Dedifferentiated amniotic fluid mesenchymal stem cell (primary cell): Measurements from ENCODE around the gene RNF207.

Source experiments
- DNase-seq: peaks from one replicate; pipeline ENCODE4 v3.0.0-alpha.2; 2016; ENCODE audit errors: extremely low spot score

Gene RNF207

DNA sequence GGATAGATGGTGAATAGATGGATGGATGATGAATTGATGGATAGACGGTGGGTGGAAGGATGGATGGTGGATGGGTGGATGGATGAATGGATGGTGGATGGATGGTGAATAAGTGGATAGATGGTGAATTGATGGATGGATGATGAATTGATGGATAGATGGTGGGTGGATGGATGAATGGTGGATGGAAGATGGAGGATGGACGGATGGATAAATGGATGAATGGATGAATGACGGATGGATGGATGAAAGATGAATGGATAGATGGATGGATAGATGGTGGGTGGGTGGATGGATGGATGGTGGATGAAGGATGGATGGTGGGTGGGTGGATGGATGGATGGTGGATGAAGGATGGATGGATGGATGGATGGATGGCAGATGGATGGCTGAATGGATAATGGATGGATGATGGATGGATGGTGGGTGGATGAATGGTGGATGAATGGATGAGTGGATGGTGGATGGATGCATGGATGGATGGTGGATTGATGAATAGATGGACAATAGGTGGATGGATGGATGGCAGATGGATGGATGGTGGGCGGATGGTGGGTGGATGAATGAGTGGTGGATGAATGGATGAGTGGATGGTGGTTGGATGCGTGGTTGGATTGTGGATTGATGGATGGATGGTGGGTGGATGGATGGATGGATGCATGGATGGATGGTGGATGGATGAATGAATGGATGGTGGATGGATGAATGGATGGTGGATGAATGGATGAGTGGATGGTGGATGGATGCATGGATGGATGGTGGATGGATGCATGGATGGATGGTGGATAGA lies 31.1 kb upstream of the RNF207 start:
- DNase-seq = no peak

GRCh38 chr1:6175411-6175828 lies 30.5 kb upstream of the RNF207 start:
- DNase-seq = no peak

DNA sequence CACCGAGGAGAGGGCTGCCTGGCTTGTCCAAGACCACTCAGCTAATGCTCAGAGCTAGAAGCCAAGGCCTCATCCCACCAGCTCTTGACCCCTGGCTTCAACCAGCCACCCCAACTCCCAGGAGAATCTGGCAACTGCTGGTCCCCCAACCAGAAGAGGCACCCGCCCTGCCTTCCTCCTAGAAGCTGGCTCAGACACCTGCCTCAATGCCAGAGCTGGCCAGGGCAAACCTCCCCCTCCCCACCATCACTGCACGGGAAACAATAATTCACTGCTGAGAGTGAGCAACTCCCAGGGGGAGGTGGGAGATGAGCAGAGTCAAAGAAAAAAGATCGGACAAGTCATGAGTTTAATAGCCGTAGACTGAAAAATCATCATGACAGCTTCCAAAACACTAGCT lies 29.1 kb upstream of the RNF207 start:
- no peak for DNase-seq

GRCh38 chr1:6177681-6178380 lies 28.1 kb upstream of the RNF207 start:
- DNase-seq = no peak

DNA sequence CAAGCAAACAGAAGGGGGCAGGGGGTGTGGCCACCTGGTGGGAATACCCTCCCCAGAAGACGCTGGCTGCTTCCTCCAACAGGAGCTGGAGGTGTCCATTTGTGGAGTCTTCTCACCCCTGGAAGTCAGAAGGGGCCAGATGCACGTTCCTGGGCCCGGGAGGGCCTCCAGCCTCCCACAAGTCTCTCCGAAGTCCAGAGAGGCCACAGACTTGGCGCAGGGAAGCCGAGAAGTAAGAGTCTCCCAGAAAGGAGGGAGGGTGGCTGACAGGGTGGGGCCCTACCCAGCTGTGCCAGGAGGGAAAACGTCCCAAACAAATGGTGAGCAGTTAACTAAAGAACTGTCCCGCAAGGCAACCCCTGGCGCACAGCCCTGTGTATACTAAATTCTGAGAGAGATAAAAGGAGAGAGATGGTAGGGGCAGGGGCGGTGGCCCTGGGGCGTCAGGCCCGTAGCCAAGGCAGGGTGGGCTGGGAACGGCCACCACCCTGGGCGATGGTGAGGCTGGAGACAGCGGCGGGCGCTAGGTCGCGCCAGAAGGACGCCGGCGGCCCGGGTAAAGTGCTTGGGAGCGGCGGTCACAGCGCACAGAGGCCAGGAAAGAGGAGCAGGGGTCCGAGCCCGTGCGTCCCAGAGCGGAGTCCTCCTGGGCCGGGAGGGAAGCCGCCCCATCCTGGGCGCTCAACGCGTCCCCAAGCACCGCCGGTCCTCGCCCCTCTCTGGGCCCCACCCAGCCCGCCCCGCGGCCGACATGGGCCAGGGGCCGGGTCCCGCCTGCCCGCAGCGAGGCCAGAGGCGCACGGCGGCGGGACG lies 27.0 kb upstream of the RNF207 start:
- DNase-seq = no peak

DNA sequence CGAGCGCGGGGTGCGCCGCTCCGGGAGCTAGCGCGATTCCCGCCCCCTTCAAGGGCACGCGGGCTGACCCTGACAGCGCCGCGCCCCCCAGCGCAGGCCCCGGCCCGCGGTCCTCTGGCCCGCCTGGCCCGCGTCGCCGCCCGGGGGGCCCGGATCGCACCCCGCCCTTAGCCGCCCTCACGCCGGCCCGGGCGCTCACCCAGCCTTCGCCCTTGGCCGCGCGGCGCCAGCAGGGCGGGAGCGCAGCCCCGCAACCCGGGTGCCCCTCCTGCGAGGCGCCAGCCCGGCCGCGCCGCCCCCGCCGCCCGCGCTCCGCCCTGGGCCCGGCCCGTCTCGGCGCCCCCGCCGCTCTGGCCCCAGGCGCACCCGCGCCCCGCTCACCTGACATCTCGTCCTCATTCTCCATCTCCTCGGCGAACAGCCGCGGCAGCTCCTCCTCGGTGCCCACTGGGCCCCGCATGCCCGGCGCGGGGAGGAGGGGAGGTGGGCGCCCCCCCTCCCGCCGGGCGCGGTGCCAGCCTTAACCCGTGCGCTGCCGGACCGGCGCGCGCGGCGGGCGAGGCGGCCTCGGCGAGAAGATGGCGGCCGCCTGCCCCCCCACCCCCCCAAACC lies 26.2 kb upstream of the RNF207 start:
- DNase-seq = no peak

- no peak for DNase-seq
Measured at GRCh38 chr1:6180268-6180706, 25.6 kb upstream of the RNF207 start, which contains the start of gene CHD5. CHD5 (minus strand) TSS chr1:6180321; CDS start chr1:6180023, 298 bp downstream.

DNA sequence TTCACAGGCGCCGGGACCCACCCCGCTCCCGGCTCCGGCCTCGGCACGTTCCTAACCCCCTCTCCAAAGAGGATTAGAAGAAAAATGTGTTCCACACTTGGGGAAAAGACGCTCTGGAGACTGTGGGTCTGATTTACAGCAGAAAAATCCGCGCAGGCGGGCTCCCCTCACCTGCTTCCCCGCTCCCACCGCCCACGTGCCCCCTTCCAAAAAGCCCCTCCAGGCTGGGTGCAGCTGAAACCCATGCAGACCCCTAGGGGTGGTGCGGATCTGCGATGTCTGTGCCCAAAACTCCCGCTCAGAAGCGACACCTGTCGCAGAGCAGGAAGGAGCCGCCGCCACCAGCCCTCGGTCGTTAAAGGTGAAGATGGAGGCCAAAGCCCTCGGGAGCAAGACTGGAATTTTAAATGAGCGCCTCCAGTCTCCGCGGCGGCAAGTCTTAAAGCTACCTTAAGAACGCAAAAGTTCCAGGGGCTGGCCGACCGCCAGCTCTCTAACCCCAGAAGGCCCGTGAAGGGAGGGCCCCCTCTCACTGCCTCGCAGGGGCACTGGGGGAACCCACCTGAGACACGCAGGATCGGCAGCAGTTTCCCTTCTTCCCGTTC lies 25.1 kb upstream of the RNF207 start:
- DNase-seq = no peak

GRCh38 chr1:6181347-6181770 lies 24.6 kb upstream of the RNF207 start:
- no peak for DNase-seq

DNA sequence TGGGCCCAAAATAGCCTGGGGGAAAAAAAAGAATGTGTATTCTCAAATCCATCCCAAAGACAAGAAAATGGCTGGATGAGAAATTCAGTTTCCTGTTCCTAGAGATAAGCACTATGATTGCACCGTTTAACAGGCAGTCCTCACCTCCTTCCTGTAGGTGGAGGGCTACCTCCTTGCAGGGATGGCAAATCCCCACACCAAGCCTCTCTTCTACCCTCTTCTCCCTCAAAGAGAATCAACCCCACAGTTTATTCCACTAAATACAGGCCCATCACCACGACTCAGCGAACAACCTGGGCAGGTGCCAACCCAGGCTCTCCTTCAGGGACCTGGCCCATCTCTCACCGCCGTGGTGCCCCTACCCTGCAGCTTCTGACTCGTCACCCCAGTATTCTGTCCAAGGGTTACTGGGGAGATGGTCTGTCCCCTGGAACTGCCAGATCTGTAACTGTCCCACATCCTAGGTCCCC lies 22.4 kb upstream of the RNF207 start:
- DNase-seq = no peak

DNA sequence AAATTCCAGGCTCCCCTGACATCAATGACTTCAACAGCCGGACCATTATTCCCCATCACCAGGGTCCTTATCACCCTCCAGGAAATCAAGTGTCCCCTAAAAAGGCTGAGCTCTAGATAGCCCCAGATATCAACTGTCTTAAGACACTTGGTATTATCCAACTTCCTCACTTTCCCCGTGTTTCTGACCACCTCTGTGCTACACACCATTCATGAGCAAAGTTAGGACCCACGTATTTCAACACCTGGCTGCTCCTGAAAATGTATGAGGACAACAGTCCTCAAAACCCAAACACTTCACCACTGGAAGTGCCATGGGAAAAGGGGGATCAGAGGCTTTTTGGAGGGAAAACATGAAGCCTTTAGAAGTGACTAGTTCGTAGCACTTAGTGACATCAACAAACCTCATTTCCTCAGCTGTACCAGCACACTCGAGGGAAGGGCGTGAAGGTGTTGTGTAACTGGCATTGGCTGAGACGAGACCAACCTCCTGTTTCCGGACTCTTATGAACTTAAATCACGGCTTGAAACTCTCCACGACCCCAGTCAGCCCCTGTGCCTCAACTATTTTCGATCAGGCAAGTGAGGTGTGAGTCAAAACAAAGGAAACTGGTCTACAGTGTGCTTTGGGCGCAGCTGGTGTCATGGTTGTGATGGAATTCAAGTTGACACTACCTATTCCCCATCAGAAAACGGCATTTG lies 21.7 kb upstream of the RNF207 start:
- no peak for DNase-seq

DNA sequence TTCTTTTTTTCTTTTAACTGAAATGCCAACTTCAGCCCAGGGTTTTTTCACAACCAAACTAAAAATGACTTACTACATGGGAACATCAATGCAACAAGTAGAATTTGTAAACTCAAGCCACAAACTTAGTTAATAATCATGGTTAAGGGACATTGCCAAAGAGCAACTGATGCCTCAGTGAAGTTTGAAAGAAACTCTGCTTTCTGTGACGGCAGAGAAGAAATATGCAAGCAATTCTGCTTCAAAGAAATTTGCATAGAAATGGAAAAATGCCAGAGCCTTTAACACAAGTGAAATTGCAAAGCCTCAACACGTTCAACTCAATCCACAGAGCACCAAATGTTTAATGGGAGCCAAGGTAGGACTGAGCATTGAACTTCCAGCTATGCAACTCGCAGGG lies 20.8 kb upstream of the RNF207 start:
- DNase-seq = peak; percentile 86

DNA sequence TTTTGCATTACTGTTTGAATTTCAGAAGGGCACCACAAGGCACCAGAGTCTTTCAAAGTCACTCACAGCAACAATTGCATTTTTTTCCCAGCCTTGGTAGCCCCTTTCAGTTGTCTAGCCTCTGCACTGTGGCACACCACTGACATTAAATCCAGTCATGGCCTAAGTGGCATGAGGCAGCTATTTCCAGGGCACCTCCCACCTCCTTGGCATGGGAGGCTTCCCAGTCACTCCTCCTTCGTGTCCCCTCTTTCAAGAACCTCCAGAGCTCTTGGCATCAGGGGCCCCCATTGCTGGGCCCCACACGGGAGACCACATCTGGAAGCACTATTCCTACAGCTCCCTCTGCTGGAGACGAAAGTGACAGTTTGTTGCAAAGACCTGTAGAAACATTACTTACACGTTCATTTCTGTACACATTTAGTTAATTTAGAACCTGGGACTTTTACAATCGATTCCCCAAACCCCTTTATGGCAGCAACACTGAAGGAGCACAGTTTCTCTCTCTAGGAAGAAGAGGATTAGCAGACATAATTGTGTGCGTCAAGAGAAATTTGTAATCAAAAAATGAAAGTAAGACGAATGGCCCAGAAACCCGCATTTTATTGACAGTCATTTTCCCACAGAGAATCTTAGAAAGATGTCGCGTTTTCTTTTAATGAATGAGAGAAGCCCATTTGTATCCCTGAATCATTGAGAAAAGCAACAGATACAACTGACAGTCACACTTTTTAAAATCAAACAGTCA lies 20.1 kb upstream of the RNF207 start:
- no peak for DNase-seq

DNA sequence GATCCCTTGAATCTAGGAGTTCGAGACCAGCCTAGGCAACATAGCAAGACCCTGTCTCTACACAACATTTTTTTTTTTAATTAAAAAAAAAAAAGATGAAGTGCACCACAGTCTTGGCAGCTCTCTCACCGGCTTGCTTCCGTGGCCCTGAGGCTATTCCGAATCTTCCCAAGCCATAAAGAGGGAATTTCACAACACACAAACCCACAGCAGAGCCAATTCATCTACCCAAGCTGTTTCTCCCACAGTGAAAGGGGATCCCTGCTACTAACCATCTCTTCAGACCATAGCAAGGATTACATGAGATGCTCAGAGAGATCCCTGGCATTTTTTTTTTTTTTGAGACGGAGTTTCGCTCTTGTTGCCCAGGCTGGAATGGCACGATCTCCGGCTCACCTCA lies 17.5 kb upstream of the RNF207 start:
- DNase-seq = no peak

GRCh38 chr1:6191968-6192367 lies 14.0 kb upstream of the RNF207 start:
- no peak for DNase-seq

GRCh38 chr1:6197746-6198427 lies 8.0 kb upstream of the RNF207 start:
- DNase-seq = no peak

DNA sequence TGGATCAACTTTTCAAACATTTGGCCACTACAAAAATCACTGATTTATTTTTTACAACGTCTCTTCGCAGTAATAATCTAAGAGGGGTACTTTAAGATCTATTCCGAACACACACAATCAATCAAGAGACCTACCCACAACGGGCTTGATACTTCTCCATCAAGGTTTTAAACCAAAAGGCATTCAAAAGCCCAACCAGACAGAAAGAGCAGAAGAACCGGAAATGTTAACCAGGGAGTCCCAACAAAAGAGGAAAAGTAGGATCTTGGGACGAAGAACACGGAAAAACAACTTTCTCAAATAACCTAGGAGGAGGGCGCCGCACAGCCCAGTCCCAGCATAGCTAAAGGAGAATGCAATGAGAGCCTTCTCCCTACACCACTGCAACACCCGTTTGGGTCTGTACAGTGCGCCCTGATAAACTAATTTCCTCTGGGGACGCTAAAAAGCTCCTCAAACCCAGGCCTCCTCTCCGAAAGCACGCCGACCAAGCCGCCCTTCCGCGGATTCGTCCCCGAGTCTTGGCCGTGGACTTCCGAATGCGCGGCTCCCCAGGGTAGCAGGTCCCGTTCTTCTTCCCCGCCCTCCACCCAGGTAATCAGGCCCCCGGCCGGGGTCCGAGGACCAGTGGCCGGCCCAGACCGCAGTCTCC lies 7.1 kb upstream of the RNF207 start:
- DNase-seq = no peak

- peak; percentile 100 for DNase-seq
Measured at GRCh38 chr1:6199298-6200187, 6.4 kb upstream of the RNF207 start, which contains the start of gene RPL22. RPL22 (minus strand) TSS chr1:6199595; CDS start chr1:6199573, 22 bp downstream.
